HK-2 (cell line): ENCODE results near the gene NFATC3.

Source experiments
- DNase-seq: peaks from one replicate; pipeline ENCODE4 v3.0.0-alpha.2; 2018; ENCODE audit not compliant: unreplicated experiment

NFATC3 gene

GRCh38 chr16:68273459-68273858 is 188.3 kb downstream of the NFATC3 start:
- DNase-seq = no peak

GRCh38 chr16:68273896-68274295 is 188.7 kb downstream of the NFATC3 start:
- DNase-seq = no peak

GRCh38 chr16:68274441-68274840 is 189.3 kb downstream of the NFATC3 start:
- DNase-seq = no peak

- DNase-seq = no peak
Observed at GRCh38 chr16:68275611-68276191, 190.5 kb downstream of the NFATC3 start.

GRCh38 chr16:68276223-68276622 is 191.1 kb downstream of the NFATC3 start:
- DNase-seq = no peak
